GM12872 (cell line): ENCODE data around the gene MYO1B.

Source experiments
- CTCF ChIP-seq: IDR thresholded peaks from 3 replicates; pipeline ENCODE4 v1.5.1; 2011; ENCODE audit warnings: low read depth, mild to moderate bottlenecking, low read length, moderate library complexity; ENCODE audit not compliant: insufficient read depth

MYO1B gene

GRCh38 chr2:191327484-191327883, 82.3 kb downstream of the MYO1B start:
- no peak for TF ChIP-seq CTCF

- no peak for TF ChIP-seq CTCF
Observed at GRCh38 chr2:191328150-191328809, 83.1 kb downstream of the MYO1B start.

GRCh38 chr2:191329841-191330240, 84.6 kb downstream of the MYO1B start:
- no peak for TF ChIP-seq CTCF

GRCh38 chr2:191333911-191334357, 88.7 kb downstream of the MYO1B start:
- TF ChIP-seq CTCF, result no peak

GRCh38 chr2:191335875-191336464, 90.8 kb downstream of the MYO1B start:
- no peak for TF ChIP-seq CTCF

GRCh38 chr2:191341436-191341835, 96.2 kb downstream of the MYO1B start:
- no peak for TF ChIP-seq CTCF

GRCh38 chr2:191343796-191344338, 98.7 kb downstream of the MYO1B start:
- no peak for TF ChIP-seq CTCF
